ENCODE results near the gene MAP7.

- no peak for TF ChIP-seq RAD21 (conservative IDR thresholded peaks at IDR 0.05)
- no peak for TF ChIP-seq CTCF (IDR thresholded peaks at IDR 0.05; ENCODE audit: poor library complexity, severe bottlenecking)
- TF ChIP-seq MXI1 (conservative IDR thresholded peaks at IDR 0.05; ENCODE audit: poor library complexity, severe bottlenecking) = no peak
- TF ChIP-seq POLR2AphosphoS5 (IDR thresholded peaks at IDR 0.05) = no peak
- TF ChIP-seq TAF1 (IDR thresholded peaks at IDR 0.05; ENCODE audit: low read depth) = no peak
- no peak for TF ChIP-seq EP300 (conservative IDR thresholded peaks at IDR 0.05; ENCODE audit: poor library complexity, severe bottlenecking)
- peak; percentile 40 for TF ChIP-seq EZH2 (IDR thresholded peaks at IDR 0.05; ENCODE audit: borderline replicate concordance, insufficient read depth, low read length, poor library complexity, severe bottlenecking)
- TF ChIP-seq REST (IDR thresholded peaks at IDR 0.05; ENCODE audit: borderline replicate concordance) = no peak
Measured at GRCh38 chr6:136549300-136550044, 750 bp downstream of the MAP7 start.

All from neural cell (in vitro differentiated cells).